Astrocyte (in vitro differentiated cells and primary cell): ENCODE results near the gene ARL2BP. TPM values are rescaled to one million over a fixed set of nuclear protein-coding genes. Genes with fewer than 3 reads are reported as not detected.
A peak's percentile ranks its signal among the peaks of the same experiment; 100 is the strongest.

Experiments
- DNase-seq: peaks from one replicate; pipeline ENCODE4 v3.0.0-alpha.2; 2010; ENCODE audit warnings: low read depth
- FAIRE-seq: peaks from 2 replicates; lab custom pipeline; 2011; peaks lifted over from hg19 to GRCh38; lab: Jason Lieb, UNC
- H2AFZ ChIP-seq: 2 replicates; pipeline ENCODE4 v1.6.0; 2012; ENCODE audit warnings: low read depth, low read length, inconsistent platforms
- H3K27ac ChIP-seq: 2 replicates; pipeline ENCODE4 v1.5.1; 2011; ENCODE audit warnings: low read depth, low read length, inconsistent platforms
- H3K27me3 ChIP-seq: 2 replicates; pipeline ENCODE4 v1.6.0; 2011; ENCODE audit warnings: low read length, inconsistent platforms; ENCODE audit not compliant: insufficient read depth
- H3K36me3 ChIP-seq: 2 replicates; pipeline ENCODE4 v1.5.1; 2011; ENCODE audit warnings: low read length, inconsistent platforms; ENCODE audit not compliant: insufficient read depth
- H3K4me1 ChIP-seq: 2 replicates; pipeline ENCODE4 v1.5.1; 2011; ENCODE audit warnings: low read length, inconsistent platforms; ENCODE audit not compliant: insufficient read depth
- H3K4me2 ChIP-seq: 2 replicates; pipeline ENCODE4 v1.6.0; 2012; ENCODE audit warnings: low read length, inconsistent platforms
- H3K4me3 ChIP-seq: 2 replicates; pipeline ENCODE4 v1.5.1; 2011; ENCODE audit warnings: low read depth, mild to moderate bottlenecking, low read length, inconsistent platforms; ENCODE audit not compliant: insufficient read depth
- H3K79me2 ChIP-seq: 2 replicates; pipeline ENCODE4 v1.6.0; 2012; ENCODE audit warnings: mild to moderate bottlenecking, low read length, inconsistent platforms; ENCODE audit not compliant: insufficient read depth
- H3K9ac ChIP-seq: 2 replicates; pipeline ENCODE4 v1.6.0; 2012; ENCODE audit warnings: mild to moderate bottlenecking, low read length, inconsistent platforms
- H3K9me3 ChIP-seq: 2 replicates; pipeline ENCODE4 v1.5.1; 2012; ENCODE audit warnings: low read depth, mild to moderate bottlenecking, low read length, inconsistent platforms; ENCODE audit not compliant: insufficient read depth
- H4K20me1 ChIP-seq: 2 replicates; pipeline ENCODE4 v1.6.0; 2012; ENCODE audit warnings: low read length, inconsistent platforms; ENCODE audit not compliant: insufficient read depth
- H3K27ac Mint-ChIP-seq: one replicate; pipeline ENCODE4 v1.8.0; 2021; ENCODE audit warnings: mild to moderate bottlenecking, mixed read lengths; ENCODE audit not compliant: unreplicated experiment
- H3K27me3 Mint-ChIP-seq: one replicate; pipeline ENCODE4 v1.8.0; 2021; ENCODE audit warnings: low read depth, mixed read lengths; ENCODE audit not compliant: unreplicated experiment
- H3K36me3 Mint-ChIP-seq: one replicate; pipeline ENCODE4 v1.8.0; 2021; ENCODE audit warnings: low read depth, mixed read lengths; ENCODE audit not compliant: unreplicated experiment
- H3K4me1 Mint-ChIP-seq: one replicate; pipeline ENCODE4 v1.8.0; 2021; ENCODE audit warnings: low read depth, mixed read lengths; ENCODE audit not compliant: unreplicated experiment
- H3K4me3 Mint-ChIP-seq: one replicate; pipeline ENCODE4 v1.8.0; 2021; ENCODE audit warnings: mild to moderate bottlenecking, moderate library complexity, mixed read lengths; ENCODE audit not compliant: unreplicated experiment
- H3K9me3 Mint-ChIP-seq: one replicate; pipeline ENCODE4 v1.8.0; 2021; ENCODE audit warnings: mild to moderate bottlenecking, mixed read lengths; ENCODE audit not compliant: unreplicated experiment
- EZH2 ChIP-seq: IDR thresholded peaks from 2 replicates; pipeline ENCODE4 v1.6.1; 2012; ENCODE audit warnings: mild to moderate bottlenecking, low read length, inconsistent platforms; ENCODE audit not compliant: insufficient read depth
- total RNA-seq: library from RNA; stranded (reverse); gene quantifications from 2 replicates; pipeline ENCODE4 v1.2.1, GENCODE V29; 2021
- TF ChIP-seq, protein P1 (sequence below): IDR thresholded peaks from 2 replicates; pipeline ENCODE4 v1.5.1; 2011; ENCODE audit warnings: low read depth, mild to moderate bottlenecking, inconsistent platforms, low read length, moderate library complexity; ENCODE audit not compliant: insufficient read depth

Gene ARL2BP
- total RNA-seq, 1 donor from 2014 or later: 71.1 TPM

DNA sequence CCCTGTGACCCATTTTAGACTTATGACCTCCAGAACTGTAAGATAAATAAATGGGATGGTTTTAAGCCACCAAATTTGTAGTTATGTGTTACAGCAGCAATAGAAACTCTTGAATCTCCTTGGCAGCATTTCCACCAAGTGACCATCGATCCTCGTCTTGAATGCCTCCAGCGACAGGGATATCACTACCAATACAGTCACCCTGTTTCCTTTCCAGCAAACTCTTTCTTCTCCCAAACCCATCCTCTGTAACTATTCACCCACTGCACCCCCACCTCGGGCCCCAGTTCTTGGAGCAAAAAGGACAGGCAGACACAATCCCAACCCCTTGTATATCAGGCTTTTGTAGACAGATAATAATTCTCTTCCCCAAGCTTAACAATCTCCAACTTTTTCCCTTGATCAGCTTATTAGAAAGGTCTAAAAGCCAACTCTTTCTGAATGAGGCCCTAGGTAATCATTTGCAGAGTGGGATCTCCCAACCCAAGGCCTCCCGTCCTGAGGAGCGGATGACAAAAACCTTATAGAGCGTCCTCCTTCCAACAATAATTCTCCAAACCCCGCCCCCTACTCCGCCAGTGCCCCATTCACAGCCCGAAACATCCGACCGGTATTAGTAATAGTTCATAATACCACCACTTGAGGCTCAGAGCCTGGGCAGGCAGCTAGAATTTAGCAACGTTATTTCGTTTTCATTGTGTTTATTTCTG lies 54.1 kb downstream of the ARL2BP start:
- H3K27ac Mint-ChIP-seq: no peak overlapping the region
- no peak for TF ChIP-seq EZH2
- TF ChIP-seq, protein P1, sequence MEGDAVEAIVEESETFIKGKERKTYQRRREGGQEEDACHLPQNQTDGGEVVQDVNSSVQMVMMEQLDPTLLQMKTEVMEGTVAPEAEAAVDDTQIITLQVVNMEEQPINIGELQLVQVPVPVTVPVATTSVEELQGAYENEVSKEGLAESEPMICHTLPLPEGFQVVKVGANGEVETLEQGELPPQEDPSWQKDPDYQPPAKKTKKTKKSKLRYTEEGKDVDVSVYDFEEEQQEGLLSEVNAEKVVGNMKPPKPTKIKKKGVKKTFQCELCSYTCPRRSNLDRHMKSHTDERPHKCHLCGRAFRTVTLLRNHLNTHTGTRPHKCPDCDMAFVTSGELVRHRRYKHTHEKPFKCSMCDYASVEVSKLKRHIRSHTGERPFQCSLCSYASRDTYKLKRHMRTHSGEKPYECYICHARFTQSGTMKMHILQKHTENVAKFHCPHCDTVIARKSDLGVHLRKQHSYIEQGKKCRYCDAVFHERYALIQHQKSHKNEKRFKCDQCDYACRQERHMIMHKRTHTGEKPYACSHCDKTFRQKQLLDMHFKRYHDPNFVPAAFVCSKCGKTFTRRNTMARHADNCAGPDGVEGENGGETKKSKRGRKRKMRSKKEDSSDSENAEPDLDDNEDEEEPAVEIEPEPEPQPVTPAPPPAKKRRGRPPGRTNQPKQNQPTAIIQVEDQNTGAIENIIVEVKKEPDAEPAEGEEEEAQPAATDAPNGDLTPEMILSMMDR: no peak
- Histone ChIP-seq H3K27me3 (peaks cover 2% of the 10 kb centered on the region), H3K9ac (peak overlapping the region; percentile 76), H3K36me3 (no peaks in the 10 kb centered on the region), H3K4me1 (peaks cover 11% of the 10 kb centered on the region), H3K79me2 (no peaks in the 10 kb centered on the region), H2AFZ (peak overlapping the region; percentile 62), H3K9me3 (no peaks in the 10 kb centered on the region), H3K4me2 (peak overlapping the region; percentile 85), H4K20me1 (no peaks in the 10 kb centered on the region), H3K4me3 (peak overlapping the region; percentile 74), H3K27ac (peak overlapping the region; percentile 31)
- peaks cover 3% of the 10 kb centered on the region for H3K4me1 Mint-ChIP-seq
- H3K36me3 Mint-ChIP-seq: no peaks in the 10 kb centered on the region
- DNase-seq (no peak), FAIRE-seq (no peak)
- H3K9me3 Mint-ChIP-seq: no peaks in the 10 kb centered on the region
- no peaks in the 10 kb centered on the region for H3K27me3 Mint-ChIP-seq
- no peak overlapping the region for H3K4me3 Mint-ChIP-seq

DNA sequence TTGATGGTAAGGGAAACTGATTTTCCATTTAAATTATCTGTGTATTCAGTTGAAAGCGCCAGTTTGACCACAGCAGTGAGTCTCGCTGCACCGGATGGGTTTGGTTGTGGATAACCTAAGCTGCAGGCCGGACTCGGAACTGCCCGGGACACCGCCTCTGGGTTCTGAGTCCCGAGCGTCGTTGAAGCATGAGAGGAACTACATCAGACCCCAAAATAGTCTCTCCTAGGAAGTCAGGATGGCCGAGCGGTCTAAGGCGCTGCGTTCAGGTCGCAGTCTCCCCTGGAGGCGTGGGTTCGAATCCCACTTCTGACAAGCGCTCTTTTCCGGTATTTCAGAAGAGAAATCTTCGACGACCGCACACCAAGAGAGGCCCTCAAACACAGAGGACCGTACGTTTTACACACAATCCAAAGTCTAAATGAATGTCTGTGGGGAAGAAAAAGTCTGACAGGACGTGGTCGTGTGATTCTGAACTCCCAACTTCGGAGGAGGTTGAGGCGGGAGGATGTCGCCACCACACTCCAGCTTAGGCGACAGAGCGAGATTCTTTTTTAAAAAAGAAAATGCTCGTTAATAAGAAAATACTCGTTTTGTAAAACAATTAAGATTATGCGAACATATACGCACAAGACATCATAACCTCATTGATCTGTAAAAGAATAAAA lies 54.8 kb downstream of the ARL2BP start:
- H3K27me3 ChIP-seq: peaks cover 2% of the 10 kb centered on the region
- no peak overlapping the region for H3K4me3 Mint-ChIP-seq
- DNase-seq: peak; percentile 91
- TF ChIP-seq, protein P1: peak; percentile 16
- TF ChIP-seq EZH2: no peak
- H3K27me3 Mint-ChIP-seq: no peaks in the 10 kb centered on the region
- no peaks in the 10 kb centered on the region for H3K79me2 ChIP-seq
- FAIRE-seq: no peak
- peaks cover 5% of the 10 kb centered on the region for H3K4me1 Mint-ChIP-seq
- H3K27ac Mint-ChIP-seq: no peak overlapping the region
- no peaks in the 10 kb centered on the region for H3K36me3 ChIP-seq
- H3K9me3 ChIP-seq: no peaks in the 10 kb centered on the region
- no peaks in the 10 kb centered on the region for H3K9me3 Mint-ChIP-seq
- no peaks in the 10 kb centered on the region for H3K36me3 Mint-ChIP-seq
- peak overlapping the region; percentile 74 for H3K4me3 ChIP-seq
- peak overlapping the region; percentile 58 for H3K27ac ChIP-seq
- H4K20me1 ChIP-seq: no peaks in the 10 kb centered on the region
- H3K4me1 ChIP-seq: peaks cover 11% of the 10 kb centered on the region
- H3K9ac ChIP-seq: peak overlapping the region; percentile 76
- H3K4me2 ChIP-seq: peak overlapping the region; percentile 85
- H2AFZ ChIP-seq: peak overlapping the region; percentile 62
